GM19023 (cell line): Measurements from ENCODE around the gene S100G.
"Not testable (repeated sequence)": the region's sequence is repeated elsewhere in the genome, so short reads cannot be mapped to it uniquely, and the experiment has no call there.

Experiments
- ATAC-seq: cut with Tn5 transposase; IDR thresholded peaks from one replicate; pipeline ENCODE4 v1.9.1; 2021; ENCODE audit warnings: mild to moderate bottlenecking, moderate library complexity; ENCODE audit not compliant: unreplicated experiment

Gene S100G

DNA sequence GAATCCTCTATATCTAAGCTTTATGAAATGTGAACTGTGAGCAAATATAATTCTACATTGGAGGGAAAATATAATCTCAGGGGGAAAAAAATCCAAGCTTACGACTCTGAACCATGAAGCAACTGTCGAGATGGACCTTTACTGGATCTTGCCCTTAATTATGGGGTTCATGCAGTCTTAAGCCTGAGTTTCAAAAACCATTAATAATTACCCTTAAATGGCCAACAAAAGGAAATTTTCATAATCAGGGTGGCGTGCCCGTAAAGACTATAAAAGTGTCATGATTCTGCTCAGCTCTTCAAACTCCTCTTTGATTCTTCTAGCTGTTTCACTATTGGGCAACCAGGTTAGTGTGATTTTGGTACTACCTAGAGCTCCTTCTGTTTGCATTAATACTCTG, at the start of gene S100G:
Gene S100G, plus strand, starts transcription at position 301 of the 400 bp plus-strand sequence. CDS start 849 bp downstream, outside the sequence.
- no peak for ATAC-seq

DNA sequence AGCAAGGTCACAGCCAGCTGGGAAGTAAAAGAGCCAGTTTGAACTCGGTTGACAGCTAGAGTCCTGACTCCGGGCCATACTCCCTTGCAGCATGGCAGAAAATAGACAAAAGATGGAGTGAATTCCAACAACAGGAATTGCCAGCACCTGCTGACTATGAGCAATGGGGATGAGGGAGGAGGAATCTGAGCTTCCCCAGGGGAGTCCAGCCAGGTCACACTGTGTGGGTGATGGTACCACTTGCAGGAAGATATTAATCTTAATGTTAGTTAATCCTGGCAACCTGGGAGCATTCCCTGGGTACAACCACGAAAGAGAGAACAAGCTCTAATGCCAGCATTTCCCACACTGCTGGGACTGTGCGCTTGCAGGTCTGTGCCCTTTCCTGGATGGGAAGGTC, 48.1 kb upstream of the S100G start:
- no peak for ATAC-seq

DNA sequence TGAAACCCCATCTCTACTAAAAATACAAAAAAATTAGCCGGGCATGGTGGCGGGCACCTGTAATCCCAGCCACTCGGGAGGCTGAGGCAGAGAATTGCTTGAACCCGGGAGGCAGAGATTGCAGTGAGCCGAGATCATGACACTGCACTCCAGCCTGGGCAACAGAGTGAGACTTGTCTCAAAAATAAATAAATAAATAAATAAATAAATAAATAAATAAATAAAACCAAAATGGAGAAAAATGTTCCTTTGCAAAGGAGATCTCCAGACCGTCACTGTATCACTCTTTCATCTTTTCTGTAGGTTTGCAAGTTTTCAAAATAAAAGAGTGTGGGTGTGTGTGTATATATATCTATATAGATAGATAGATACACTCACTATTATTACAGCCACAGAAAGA, 46.7 kb upstream of the S100G start:
- not testable (repeated sequence) for ATAC-seq

- ATAC-seq: no peak
These were observed 46.1 kb upstream of the S100G start for GRCh38 chrX:16603822-16604221.

- no peak for ATAC-seq
These were observed 45.6 kb upstream of the S100G start for GRCh38 chrX:16604337-16604736.

DNA sequence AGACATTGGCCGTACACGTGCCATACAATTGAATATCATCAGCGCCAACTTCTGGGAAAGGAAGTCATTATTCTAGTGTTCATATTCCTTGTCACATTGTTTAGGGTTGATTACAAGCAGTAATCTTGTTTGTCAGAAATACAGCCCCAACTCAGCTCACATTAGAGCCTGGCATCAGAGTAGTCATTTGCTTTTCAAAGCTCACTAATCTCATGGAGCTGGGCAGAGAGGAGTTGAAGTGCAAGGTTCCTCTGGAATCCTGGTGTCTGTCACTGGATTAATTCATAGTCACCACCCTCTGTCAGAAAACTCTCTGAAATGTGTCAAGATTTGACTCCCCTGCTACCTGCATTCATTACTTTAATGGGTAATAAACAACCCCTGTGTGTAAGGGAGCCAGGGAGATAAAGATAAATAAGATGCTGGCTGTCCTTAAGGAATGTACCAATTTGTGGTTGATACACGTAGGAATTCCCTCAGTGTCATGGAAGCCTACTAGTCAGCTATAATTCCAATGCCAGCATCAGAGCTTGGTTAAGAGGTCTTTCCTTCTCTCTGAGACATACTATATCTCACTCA, 43.7 kb upstream of the S100G start:
- ATAC-seq: no peak

- ATAC-seq: no peak
These were observed 39.8 kb upstream of the S100G start for GRCh38 chrX:16610121-16610621.

DNA sequence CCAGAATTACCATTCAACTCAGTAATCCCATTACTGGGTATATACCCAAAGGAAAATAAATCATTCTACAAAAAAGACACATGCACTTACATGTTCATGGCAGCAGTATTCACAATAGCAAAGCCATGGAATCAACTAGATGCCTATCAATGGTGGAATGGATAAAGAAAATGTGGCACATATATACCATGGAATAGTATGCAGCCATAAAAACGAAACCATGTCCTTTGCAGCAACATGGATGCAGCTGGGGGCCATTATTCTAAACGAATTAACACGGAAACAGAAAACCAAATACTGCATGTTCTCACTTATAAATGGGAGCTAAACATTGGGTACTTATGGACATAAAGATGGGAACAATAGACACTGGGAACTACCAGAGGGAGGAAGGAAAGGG, 39.3 kb upstream of the S100G start:
- ATAC-seq: not testable (repeated sequence)

- ATAC-seq: no peak
These were observed 37.6 kb upstream of the S100G start for GRCh38 chrX:16612257-16612897.

DNA sequence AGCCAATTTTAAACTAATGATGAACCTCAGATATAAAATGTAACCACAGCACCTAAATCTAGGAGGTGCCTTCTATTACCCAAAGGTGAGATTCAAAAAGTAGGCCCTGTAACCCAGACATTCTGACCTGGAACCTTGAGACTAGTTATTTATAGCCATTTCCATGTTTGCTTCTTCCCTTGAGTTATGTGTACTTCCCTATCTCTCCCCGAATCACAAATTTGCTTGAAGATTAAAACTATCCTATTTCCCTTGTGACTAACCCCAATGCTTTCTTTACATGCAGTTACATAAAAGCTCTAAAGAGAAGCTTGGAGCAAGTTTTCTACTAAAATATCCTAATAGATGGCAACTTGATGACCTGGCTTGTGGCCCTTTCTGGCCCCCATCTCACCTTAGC, 32.6 kb upstream of the S100G start:
- ATAC-seq: no peak

- ATAC-seq: no peak
These were observed 31.5 kb upstream of the S100G start for GRCh38 chrX:16618422-16618821.

DNA sequence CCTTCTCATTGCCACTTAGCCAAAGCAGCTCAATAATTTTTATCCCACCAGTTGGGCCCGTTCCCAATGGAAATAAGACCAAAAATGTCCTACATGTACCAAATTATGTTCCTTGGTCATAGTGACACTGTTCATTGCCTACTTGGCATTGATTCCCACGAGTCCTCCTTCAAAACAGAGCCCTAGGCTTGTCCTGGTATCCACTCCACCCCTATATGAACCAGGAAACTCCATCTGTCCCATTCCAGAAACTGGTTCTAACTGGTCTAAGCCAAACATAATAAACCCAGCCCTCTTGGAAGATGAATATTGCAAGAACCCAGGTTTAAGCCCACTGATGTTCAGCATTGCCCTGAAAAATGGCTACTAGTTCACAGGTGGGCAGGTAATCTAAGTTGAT, 30.9 kb upstream of the S100G start:
- no peak for ATAC-seq

- ATAC-seq: not testable (repeated sequence)
These were observed 21.4 kb upstream of the S100G start for GRCh38 chrX:16628511-16628910.

- no peak for ATAC-seq
These were observed 20.9 kb upstream of the S100G start for GRCh38 chrX:16628946-16629595.

GRCh38 chrX:16629909-16630308, 20.0 kb upstream of the S100G start:
- ATAC-seq: no peak

- ATAC-seq: no peak
These were observed 16.2 kb upstream of the S100G start for GRCh38 chrX:16633754-16634153.

DNA sequence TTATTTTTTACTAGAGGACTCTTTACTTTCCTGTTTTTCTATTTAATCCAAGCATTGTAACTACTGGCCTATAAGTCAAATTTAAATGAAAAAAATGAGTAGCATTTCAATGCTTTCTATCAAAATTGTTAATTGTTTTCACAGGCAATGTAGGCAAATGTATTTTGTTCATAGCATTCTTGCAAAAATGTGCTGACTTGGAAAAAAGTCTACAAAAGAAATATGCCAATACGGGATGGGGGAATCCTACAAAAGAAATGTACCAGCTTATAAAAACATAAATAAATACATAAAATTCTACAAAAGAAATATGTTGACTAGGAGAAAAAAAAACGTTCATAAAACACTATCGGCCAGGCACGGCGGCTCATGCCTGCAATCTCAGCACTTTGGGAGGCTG, 14.9 kb upstream of the S100G start:
- no peak for ATAC-seq

- ATAC-seq: no peak
These were observed 14.4 kb upstream of the S100G start for GRCh38 chrX:16635596-16635995.

GRCh38 chrX:16638533-16638932, 11.4 kb upstream of the S100G start:
- no peak for ATAC-seq

- no peak for ATAC-seq
These were observed 10.0 kb upstream of the S100G start for GRCh38 chrX:16639966-16640365.

- no peak for ATAC-seq
These were observed 9.1 kb upstream of the S100G start for GRCh38 chrX:16640823-16641222.

DNA sequence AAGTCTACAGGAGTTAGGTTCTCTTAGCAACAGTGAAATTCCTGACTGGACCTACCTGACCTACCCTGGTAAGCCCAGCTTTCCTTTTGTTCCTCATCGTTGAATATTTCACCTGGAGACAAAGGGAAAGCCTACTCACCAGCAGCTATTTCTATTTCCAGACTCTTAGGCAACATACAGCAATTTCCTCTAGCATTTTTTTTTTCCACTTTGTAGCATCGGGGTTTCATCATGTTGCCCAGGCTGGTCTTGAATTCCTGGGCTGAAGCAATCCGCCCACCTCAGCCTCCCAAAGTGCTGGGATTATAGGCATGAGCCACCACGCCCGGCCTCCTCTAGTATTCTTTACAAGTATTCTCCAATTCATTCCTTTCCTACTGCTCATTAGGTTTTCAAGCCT, 6.8 kb upstream of the S100G start:
- ATAC-seq: no peak
